ENCODE data around the gene DMRT3.

Gene DMRT3

DNA sequence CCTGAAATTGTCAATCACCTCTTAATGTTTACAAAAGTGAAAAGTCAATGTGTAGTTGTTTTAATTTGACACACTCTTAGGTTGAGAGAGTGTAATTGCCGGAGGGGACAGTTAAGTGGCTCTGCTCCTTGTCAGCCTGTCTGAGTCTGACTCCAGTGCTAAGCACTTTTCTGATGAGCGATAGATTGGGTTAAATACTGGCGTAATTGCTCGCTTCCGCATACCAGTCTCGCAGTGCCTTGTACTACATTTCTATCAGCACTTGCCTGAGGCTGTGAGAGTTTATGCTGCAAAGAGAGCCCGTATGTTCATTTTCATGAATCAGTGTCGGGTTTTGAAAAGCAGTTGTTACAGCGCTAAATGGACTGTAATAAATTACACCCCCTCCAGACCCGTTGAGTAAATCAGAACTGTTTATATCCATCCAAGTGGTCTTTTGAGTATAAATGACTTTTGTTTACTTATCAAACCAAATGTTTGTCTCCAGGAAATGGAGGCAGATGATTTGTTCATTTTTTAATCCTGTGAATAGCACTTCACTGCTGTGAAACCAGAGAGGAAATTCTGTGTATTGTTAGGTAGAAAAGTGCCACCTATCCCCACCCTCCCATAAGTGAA is 41.0 kb upstream of the DMRT3 start:
- no peaks in the 10 kb centered on the region for H3K36me3 ChIP-seq (replicated peaks)
- H3K27me3 ChIP-seq (replicated peaks) = no peaks in the 10 kb centered on the region
- no peak overlapping the region for H3K27ac ChIP-seq
- no peak for DNase-seq
- in situ Hi-C loops (cut with HindIII; ENCODE audit: low pct_ligation_motif_present, low sequenced_read_pairs) = no loop called here
- TF ChIP-seq, protein P1, sequence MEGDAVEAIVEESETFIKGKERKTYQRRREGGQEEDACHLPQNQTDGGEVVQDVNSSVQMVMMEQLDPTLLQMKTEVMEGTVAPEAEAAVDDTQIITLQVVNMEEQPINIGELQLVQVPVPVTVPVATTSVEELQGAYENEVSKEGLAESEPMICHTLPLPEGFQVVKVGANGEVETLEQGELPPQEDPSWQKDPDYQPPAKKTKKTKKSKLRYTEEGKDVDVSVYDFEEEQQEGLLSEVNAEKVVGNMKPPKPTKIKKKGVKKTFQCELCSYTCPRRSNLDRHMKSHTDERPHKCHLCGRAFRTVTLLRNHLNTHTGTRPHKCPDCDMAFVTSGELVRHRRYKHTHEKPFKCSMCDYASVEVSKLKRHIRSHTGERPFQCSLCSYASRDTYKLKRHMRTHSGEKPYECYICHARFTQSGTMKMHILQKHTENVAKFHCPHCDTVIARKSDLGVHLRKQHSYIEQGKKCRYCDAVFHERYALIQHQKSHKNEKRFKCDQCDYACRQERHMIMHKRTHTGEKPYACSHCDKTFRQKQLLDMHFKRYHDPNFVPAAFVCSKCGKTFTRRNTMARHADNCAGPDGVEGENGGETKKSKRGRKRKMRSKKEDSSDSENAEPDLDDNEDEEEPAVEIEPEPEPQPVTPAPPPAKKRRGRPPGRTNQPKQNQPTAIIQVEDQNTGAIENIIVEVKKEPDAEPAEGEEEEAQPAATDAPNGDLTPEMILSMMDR (IDR thresholded peaks at IDR 0.05; ENCODE audit: low read depth, low read length, missing control alignments) = no peak
- H3K4me3 ChIP-seq (ENCODE audit: low read depth, low read length) = no peak overlapping the region

DNA sequence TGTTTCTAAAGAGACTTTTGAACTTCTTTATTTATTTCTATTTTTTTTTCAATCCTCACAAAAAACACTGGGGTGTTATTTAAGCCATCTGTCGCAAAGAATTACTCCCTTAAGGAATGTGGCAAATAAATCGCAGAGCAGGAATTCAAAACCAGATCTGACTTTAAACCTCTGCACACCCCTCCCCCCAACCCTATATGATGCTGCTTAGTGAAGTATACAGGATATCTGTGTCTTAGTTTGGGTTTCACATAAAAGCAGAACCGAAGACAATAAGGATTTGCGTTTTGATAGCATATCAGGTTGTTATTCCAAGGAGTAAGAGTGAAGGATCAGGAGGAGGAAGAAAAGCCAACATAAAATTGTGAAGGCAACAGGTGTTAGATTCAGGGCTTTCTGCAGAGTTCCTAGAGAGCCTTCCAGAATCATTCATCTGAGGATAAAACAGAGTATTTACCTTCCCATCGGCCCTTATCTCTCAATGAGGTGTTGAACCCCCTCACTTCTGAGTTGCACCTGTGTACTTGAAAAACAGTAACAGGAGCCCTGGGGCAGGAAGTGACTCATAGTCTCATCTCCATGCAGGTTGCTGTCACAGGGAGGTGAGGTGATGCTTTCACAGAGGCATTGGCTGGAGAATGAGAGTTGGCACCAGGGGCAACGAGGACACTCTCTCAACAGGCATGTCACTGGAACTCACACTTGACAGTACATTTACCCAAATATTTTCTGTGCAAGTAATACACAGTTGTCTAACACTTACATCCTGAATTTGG is 33.5 kb upstream of the DMRT3 start:
- no peaks in the 10 kb centered on the region for H3K27me3 ChIP-seq (replicated peaks)
- no peak for DNase-seq

DNA sequence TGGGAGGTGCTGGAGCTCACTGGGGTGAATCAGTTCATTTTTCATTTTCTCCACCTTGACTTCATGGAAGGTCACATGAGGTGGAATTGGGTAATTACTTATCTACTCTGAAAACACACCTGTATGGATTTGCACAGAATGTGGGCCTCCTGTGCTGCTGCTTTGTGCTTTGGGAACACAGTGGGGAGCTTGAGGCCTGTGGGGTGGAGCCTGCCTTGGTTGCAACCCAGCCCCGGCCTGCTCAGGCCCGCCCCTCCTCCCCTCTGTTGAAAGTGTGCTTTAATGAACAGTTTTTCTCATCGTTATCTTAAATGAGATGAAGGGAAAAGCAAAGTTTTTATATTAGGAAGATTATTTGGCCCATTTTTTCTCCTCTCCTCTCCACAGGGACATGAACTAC is 28.5 kb upstream of the DMRT3 start:
- H3K36me3 ChIP-seq (replicated peaks) = no peaks in the 10 kb centered on the region
- no peaks in the 10 kb centered on the region for H3K27me3 ChIP-seq (replicated peaks)
- H3K4me3 ChIP-seq (ENCODE audit: low read depth, low read length) = no peak overlapping the region
- TF ChIP-seq, protein P1 (IDR thresholded peaks at IDR 0.05; ENCODE audit: low read depth, low read length, missing control alignments) = no peak
- DNase-seq = no peak
- in situ Hi-C loops (cut with HindIII; ENCODE audit: low pct_ligation_motif_present, low sequenced_read_pairs) = no loop called here
- H3K27ac ChIP-seq = no peak overlapping the region

More for the DNA sequence above, 33.5 kb upstream of the DMRT3 start:
- Histone ChIP-seq H3K36me3 (replicated peaks) (no peaks in the 10 kb centered on the region), H3K4me3 (ENCODE audit: low read depth, low read length) (no peak overlapping the region), H3K27ac (no peak overlapping the region)
- in situ Hi-C loops (cut with HindIII; ENCODE audit: low pct_ligation_motif_present, low sequenced_read_pairs) = no loop called here
- TF ChIP-seq, protein P1 (IDR thresholded peaks at IDR 0.05; ENCODE audit: low read depth, low read length, missing control alignments) = no peak

DNA sequence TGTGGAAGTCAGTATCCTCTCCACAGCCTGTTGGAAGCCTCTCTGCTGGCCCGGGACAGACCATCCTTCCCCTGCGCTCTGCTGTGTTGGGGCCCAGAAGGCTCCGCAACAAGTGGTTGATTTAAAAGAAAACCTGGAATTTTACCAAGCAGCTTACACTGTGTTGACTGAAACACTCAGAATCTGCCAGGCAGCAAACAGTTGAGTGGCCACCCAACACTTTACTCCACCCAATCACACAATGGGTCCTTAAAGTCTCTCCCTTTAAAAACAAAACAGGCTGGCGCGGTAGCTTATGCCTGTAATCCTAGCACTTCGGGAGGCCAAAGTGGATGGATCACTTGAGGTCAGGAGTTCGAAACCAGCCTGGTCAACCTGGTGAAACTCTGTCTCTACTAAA is 28.0 kb upstream of the DMRT3 start:
- no peak overlapping the region for H3K4me3 ChIP-seq (ENCODE audit: low read depth, low read length)
- H3K27ac ChIP-seq = no peak overlapping the region
- DNase-seq = no peak
- in situ Hi-C loops (cut with HindIII; ENCODE audit: low pct_ligation_motif_present, low sequenced_read_pairs) = no loop called here
- H3K27me3 ChIP-seq (replicated peaks) = no peaks in the 10 kb centered on the region
- TF ChIP-seq, protein P1 (IDR thresholded peaks at IDR 0.05; ENCODE audit: low read depth, low read length, missing control alignments) = no peak
- H3K36me3 ChIP-seq (replicated peaks) = no peaks in the 10 kb centered on the region

DNA sequence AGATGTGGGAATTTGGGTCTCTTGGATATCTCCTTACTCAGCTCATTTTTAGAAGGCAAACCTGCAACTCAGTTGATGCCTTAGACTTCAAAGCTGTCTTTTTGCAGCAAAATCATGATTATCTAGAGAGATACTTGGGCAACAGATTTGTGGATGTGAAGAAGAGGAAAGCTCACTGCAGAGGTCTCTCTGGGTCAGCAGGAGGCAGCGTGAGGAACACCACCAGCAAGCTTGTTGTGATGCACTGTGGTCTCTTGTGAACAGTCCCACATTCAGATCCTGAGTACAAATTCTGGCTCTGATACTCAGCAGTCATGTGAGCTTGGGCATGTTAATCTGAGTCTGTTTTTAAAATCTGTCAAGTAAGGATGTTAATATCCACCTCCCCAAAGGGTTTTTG is 26.3 kb upstream of the DMRT3 start:
- H3K27me3 ChIP-seq (replicated peaks) = no peaks in the 10 kb centered on the region
- no peak for DNase-seq
- in situ Hi-C loops (cut with HindIII; ENCODE audit: low pct_ligation_motif_present, low sequenced_read_pairs) = no loop called here
- no peaks in the 10 kb centered on the region for H3K36me3 ChIP-seq (replicated peaks)
- TF ChIP-seq, protein P1 (IDR thresholded peaks at IDR 0.05; ENCODE audit: low read depth, low read length, missing control alignments) = no peak
- H3K4me3 ChIP-seq (ENCODE audit: low read depth, low read length) = no peak overlapping the region
- no peak overlapping the region for H3K27ac ChIP-seq
